ENCODE data around the gene RPSA.

The RPSA gene

GRCh38 chr3:39405687-39406367 lies 693 bp upstream of the RPSA start:
- no peaks in the 10 kb centered on the region for H3K9me3 ChIP-seq (ENCODE audit: insufficient read depth, low read length, severe bottlenecking)
- H3K4me1 ChIP-seq (ENCODE audit: insufficient read depth, low read length) = peaks cover 48% of the 10 kb centered on the region
- H3K27ac ChIP-seq (ENCODE audit: low read length) = peak overlapping the region; percentile 95
- TF ChIP-seq CTCF (IDR thresholded peaks at IDR 0.05; ENCODE audit: borderline replicate concordance, extremely low read depth, low read length, poor library complexity, severe bottlenecking) (no peak), EZH2 (IDR thresholded peaks at IDR 0.05; ENCODE audit: borderline replicate concordance, low read depth, low read length, severe bottlenecking) (no peak)
- DNase-seq (no peak), ATAC-seq (ENCODE audit: insufficient read depth, low read depth) (no peak)
- peak overlapping the region; percentile 99 for H3K4me3 ChIP-seq (ENCODE audit: low read depth in 1 of 2, low read length in 2 of 2)
- H3K79me2 ChIP-seq (ENCODE audit: insufficient read depth, low read length) = peaks cover 49% of the 10 kb centered on the region
- H3K27me3 ChIP-seq (ENCODE audit: insufficient read depth, low read length, poor library complexity) = no peaks in the 10 kb centered on the region
- H3K36me3 ChIP-seq (ENCODE audit: insufficient read depth, low read length) = peaks cover 46% of the 10 kb centered on the region
- peak overlapping the region; percentile 95 for H2AFZ ChIP-seq (ENCODE audit: low read depth, low read length)
- H3K9ac ChIP-seq (ENCODE audit: low read depth, low read length) = peak overlapping the region; percentile 94
- peak overlapping the region; percentile 99 for H3K4me2 ChIP-seq (ENCODE audit: insufficient read depth, low read length)
- H4K20me1 ChIP-seq (ENCODE audit: insufficient read depth, low read length) = peaks cover 40% of the 10 kb centered on the region

GRCh38 chr3:39407259-39407629 lies 724 bp downstream of the RPSA start:
- peaks cover 56% of the 10 kb centered on the region for H3K36me3 ChIP-seq (ENCODE audit: insufficient read depth, low read length)
- TF ChIP-seq CTCF (IDR thresholded peaks at IDR 0.05; ENCODE audit: borderline replicate concordance, extremely low read depth, low read length, poor library complexity, severe bottlenecking) = no peak
- TF ChIP-seq EZH2 (IDR thresholded peaks at IDR 0.05; ENCODE audit: borderline replicate concordance, low read depth, low read length, severe bottlenecking) = no peak
- H3K79me2 ChIP-seq (ENCODE audit: insufficient read depth, low read length) = peaks cover 54% of the 10 kb centered on the region
- no peaks in the 10 kb centered on the region for H3K9me3 ChIP-seq (ENCODE audit: insufficient read depth, low read length, severe bottlenecking)
- ATAC-seq (ENCODE audit: insufficient read depth, low read depth) = no peak
- H3K9ac ChIP-seq (ENCODE audit: low read depth, low read length) = peak overlapping the region; percentile 94
- H3K27me3 ChIP-seq (ENCODE audit: insufficient read depth, low read length, poor library complexity) = no peaks in the 10 kb centered on the region
- H4K20me1 ChIP-seq (ENCODE audit: insufficient read depth, low read length) = peaks cover 55% of the 10 kb centered on the region
- peak overlapping the region; percentile 99 for H3K4me3 ChIP-seq (ENCODE audit: low read depth in 1 of 2, low read length in 2 of 2)
- H3K4me2 ChIP-seq (ENCODE audit: insufficient read depth, low read length) = peak overlapping the region; percentile 99
- H3K27ac ChIP-seq (ENCODE audit: low read length) = peak overlapping the region; percentile 95
- H2AFZ ChIP-seq (ENCODE audit: low read depth, low read length) = 0 out of 2 replicates have a peak overlapping the region, but pooled peaks have one; percentile 93
- peaks cover 48% of the 10 kb centered on the region for H3K4me1 ChIP-seq (ENCODE audit: insufficient read depth, low read length)
- DNase-seq = no peak

GRCh38 chr3:39407773-39408492 lies 1.4 kb downstream of the RPSA start:
- Histone ChIP-seq H2AFZ (ENCODE audit: low read depth, low read length) (no peak overlapping the region), H3K4me2 (ENCODE audit: insufficient read depth, low read length) (peak overlapping the region; percentile 99), H3K79me2 (ENCODE audit: insufficient read depth, low read length) (peaks cover 54% of the 10 kb centered on the region), H3K4me1 (ENCODE audit: insufficient read depth, low read length) (peaks cover 48% of the 10 kb centered on the region), H3K27ac (ENCODE audit: low read length) (peak overlapping the region; percentile 95), H3K27me3 (ENCODE audit: insufficient read depth, low read length, poor library complexity) (no peaks in the 10 kb centered on the region), H3K4me3 (ENCODE audit: low read depth in 1 of 2, low read length in 2 of 2) (peak overlapping the region; percentile 99), H4K20me1 (ENCODE audit: insufficient read depth, low read length) (peaks cover 62% of the 10 kb centered on the region), H3K9me3 (ENCODE audit: insufficient read depth, low read length, severe bottlenecking) (no peaks in the 10 kb centered on the region), H3K9ac (ENCODE audit: low read depth, low read length) (peak overlapping the region; percentile 94), H3K36me3 (ENCODE audit: insufficient read depth, low read length) (peaks cover 63% of the 10 kb centered on the region)
- no peak for TF ChIP-seq CTCF (IDR thresholded peaks at IDR 0.05; ENCODE audit: borderline replicate concordance, extremely low read depth, low read length, poor library complexity, severe bottlenecking)
- no peak for TF ChIP-seq EZH2 (IDR thresholded peaks at IDR 0.05; ENCODE audit: borderline replicate concordance, low read depth, low read length, severe bottlenecking)
- DNase-seq (no peak), ATAC-seq (ENCODE audit: insufficient read depth, low read depth) (no peak)
